Activated T-helper 1 cell treated with anti-CD3 and anti-CD28 coated beads, Interleukin-12 subunit alpha, Interleukin-12 subunit beta, Interleukin-2, Interleukin-4 antibody, amounts not matched to agents 30 ng/mL and 10 ng/mL and 1 ng/mL, durations not matched to agents 14 hours and 24 hours and 36 hours (primary cell): ENCODE measurements around the gene ERC2. TPM values are rescaled to one million over a fixed set of nuclear protein-coding genes. Genes with fewer than 3 reads are reported as not detected.

Experiments used
- DNase-seq: peaks from one replicate; pipeline ENCODE4 v3.0.0; 2021; ENCODE audit warnings: low spot score
- H3K27ac Mint-ChIP-seq: one replicate; pipeline ENCODE4 v1.8.0; 2021; ENCODE audit warnings: mild to moderate bottlenecking, mixed read lengths
- H3K27me3 Mint-ChIP-seq: one replicate; pipeline ENCODE4 v1.8.0; 2022; ENCODE audit warnings: mild to moderate bottlenecking, moderate library complexity, mixed read lengths; ENCODE audit not compliant: insufficient read depth
- H3K36me3 Mint-ChIP-seq: one replicate; pipeline ENCODE4 v1.8.0; 2021; ENCODE audit warnings: low read depth, mixed read lengths
- H3K4me1 Mint-ChIP-seq: one replicate; pipeline ENCODE4 v1.8.0; 2021; ENCODE audit warnings: low read depth, mixed read lengths
- H3K4me3 Mint-ChIP-seq: one replicate; pipeline ENCODE4 v1.8.0; 2021; ENCODE audit warnings: mild to moderate bottlenecking, moderate library complexity, mixed read lengths
- H3K9me3 Mint-ChIP-seq: one replicate; pipeline ENCODE4 v1.8.0; 2021; ENCODE audit warnings: mixed read lengths
- intact Hi-C: fragments of 100-400 bp; cut with micrococcal nuclease; formaldehyde crosslinking; loops from one replicate; pipeline ENCODE4 v1.15.1; 2024
- total RNA-seq: library from RNA; stranded (reverse); gene quantifications from 2 replicates; pipeline ENCODE4 v1.2.3, GENCODE V29; 2022

ERC2 gene
- total RNA-seq, 1 donor from 2014 or later, result not detected

GRCh38 chr3:55801068-55801467, 667.2 kb downstream of the ERC2 start:
- intact Hi-C loops, result loop anchor here (10.0 kb wide), 1 partner anchor 1366 kb away; no protein-coding TSS in a partner anchor
- Mint-ChIP-seq H3K36me3 (no peaks in the 10 kb centered on the region), H3K9me3 (no peaks in the 10 kb centered on the region), H3K4me3 (no peak overlapping the region), H3K27me3 (peaks cover 2% of the 10 kb centered on the region), H3K4me1 (no peaks in the 10 kb centered on the region), H3K27ac (no peak overlapping the region)
- DNase-seq, result no peak

GRCh38 chr3:55797775-55798174, 670.5 kb downstream of the ERC2 start:
- Mint-ChIP-seq H3K36me3 (no peaks in the 10 kb centered on the region), H3K4me1 (no peaks in the 10 kb centered on the region), H3K9me3 (no peaks in the 10 kb centered on the region), H3K4me3 (no peak overlapping the region), H3K27me3 (peaks cover 2% of the 10 kb centered on the region), H3K27ac (no peak overlapping the region)
- DNase-seq, result no peak
- intact Hi-C loops, result no loop called here

GRCh38 chr3:55797084-55797483, 671.2 kb downstream of the ERC2 start:
- Mint-ChIP-seq H3K27ac (no peak overlapping the region), H3K27me3 (peaks cover 2% of the 10 kb centered on the region), H3K36me3 (no peaks in the 10 kb centered on the region), H3K9me3 (no peaks in the 10 kb centered on the region), H3K4me3 (no peak overlapping the region), H3K4me1 (no peaks in the 10 kb centered on the region)
- no peak for DNase-seq
- intact Hi-C loops, result no loop called here

GRCh38 chr3:55796533-55796932, 671.7 kb downstream of the ERC2 start:
- no peaks in the 10 kb centered on the region for H3K36me3 Mint-ChIP-seq
- no peaks in the 10 kb centered on the region for H3K9me3 Mint-ChIP-seq
- H3K4me3 Mint-ChIP-seq, result no peak overlapping the region
- H3K4me1 Mint-ChIP-seq, result no peaks in the 10 kb centered on the region
- no peak for DNase-seq
- no peak overlapping the region for H3K27ac Mint-ChIP-seq
- intact Hi-C loops, result no loop called here
- peaks cover 2% of the 10 kb centered on the region for H3K27me3 Mint-ChIP-seq

GRCh38 chr3:55795746-55796145, 672.5 kb downstream of the ERC2 start:
- Mint-ChIP-seq H3K27ac (no peak overlapping the region), H3K4me3 (no peak overlapping the region), H3K4me1 (no peaks in the 10 kb centered on the region), H3K27me3 (peaks cover 2% of the 10 kb centered on the region), H3K36me3 (no peaks in the 10 kb centered on the region), H3K9me3 (no peaks in the 10 kb centered on the region)
- intact Hi-C loops, result no loop called here
- no peak for DNase-seq

GRCh38 chr3:55795296-55795695, 673.0 kb downstream of the ERC2 start:
- Mint-ChIP-seq H3K27me3 (peaks cover 2% of the 10 kb centered on the region), H3K4me3 (no peak overlapping the region), H3K9me3 (no peaks in the 10 kb centered on the region), H3K27ac (no peak overlapping the region), H3K4me1 (no peaks in the 10 kb centered on the region), H3K36me3 (no peaks in the 10 kb centered on the region)
- no peak for DNase-seq
- intact Hi-C loops, result no loop called here

GRCh38 chr3:55792742-55793141, 675.5 kb downstream of the ERC2 start:
- H3K4me1 Mint-ChIP-seq, result no peaks in the 10 kb centered on the region
- DNase-seq, result no peak
- H3K36me3 Mint-ChIP-seq, result no peaks in the 10 kb centered on the region
- H3K27ac Mint-ChIP-seq, result no peak overlapping the region
- H3K4me3 Mint-ChIP-seq, result no peak overlapping the region
- no peaks in the 10 kb centered on the region for H3K27me3 Mint-ChIP-seq
- no peaks in the 10 kb centered on the region for H3K9me3 Mint-ChIP-seq
- intact Hi-C loops, result no loop called here

- Mint-ChIP-seq H3K4me1 (no peaks in the 10 kb centered on the region), H3K4me3 (no peak overlapping the region), H3K36me3 (no peaks in the 10 kb centered on the region), H3K27me3 (no peaks in the 10 kb centered on the region), H3K27ac (no peak overlapping the region), H3K9me3 (no peaks in the 10 kb centered on the region)
- no peak for DNase-seq
- intact Hi-C loops, result no loop called here
Observed at GRCh38 chr3:55792009-55792408, 676.3 kb downstream of the ERC2 start.

- H3K4me1 Mint-ChIP-seq, result no peaks in the 10 kb centered on the region
- no peaks in the 10 kb centered on the region for H3K27me3 Mint-ChIP-seq
- no peaks in the 10 kb centered on the region for H3K9me3 Mint-ChIP-seq
- intact Hi-C loops, result no loop called here
- DNase-seq, result no peak
- no peaks in the 10 kb centered on the region for H3K36me3 Mint-ChIP-seq
- H3K27ac Mint-ChIP-seq, result no peak overlapping the region
- H3K4me3 Mint-ChIP-seq, result no peak overlapping the region
Observed at GRCh38 chr3:55790596-55791350, 677.5 kb downstream of the ERC2 start.

- Mint-ChIP-seq H3K36me3 (no peaks in the 10 kb centered on the region), H3K27ac (no peak overlapping the region), H3K27me3 (no peaks in the 10 kb centered on the region), H3K4me3 (no peak overlapping the region), H3K9me3 (no peaks in the 10 kb centered on the region), H3K4me1 (no peaks in the 10 kb centered on the region)
- intact Hi-C loops, result no loop called here
- no peak for DNase-seq
Observed at GRCh38 chr3:55789516-55789915, 678.8 kb downstream of the ERC2 start.

GRCh38 chr3:55782807-55783206, 685.5 kb downstream of the ERC2 start:
- Mint-ChIP-seq H3K27ac (no peak overlapping the region), H3K9me3 (no peaks in the 10 kb centered on the region), H3K4me3 (no peak overlapping the region), H3K27me3 (no peaks in the 10 kb centered on the region), H3K36me3 (no peaks in the 10 kb centered on the region), H3K4me1 (no peaks in the 10 kb centered on the region)
- intact Hi-C loops, result no loop called here
- DNase-seq, result no peak

GRCh38 chr3:55782351-55782750, 685.9 kb downstream of the ERC2 start:
- no peak overlapping the region for H3K4me3 Mint-ChIP-seq
- H3K9me3 Mint-ChIP-seq, result no peaks in the 10 kb centered on the region
- H3K27ac Mint-ChIP-seq, result no peak overlapping the region
- no peak for DNase-seq
- H3K4me1 Mint-ChIP-seq, result no peaks in the 10 kb centered on the region
- intact Hi-C loops, result no loop called here
- no peaks in the 10 kb centered on the region for H3K36me3 Mint-ChIP-seq
- H3K27me3 Mint-ChIP-seq, result no peaks in the 10 kb centered on the region

GRCh38 chr3:55780913-55781312, 687.4 kb downstream of the ERC2 start:
- Mint-ChIP-seq H3K36me3 (no peaks in the 10 kb centered on the region), H3K27me3 (no peaks in the 10 kb centered on the region), H3K27ac (no peak overlapping the region), H3K9me3 (no peaks in the 10 kb centered on the region), H3K4me3 (no peak overlapping the region), H3K4me1 (no peaks in the 10 kb centered on the region)
- no peak for DNase-seq
- intact Hi-C loops, result no loop called here

GRCh38 chr3:55779543-55779942, 688.7 kb downstream of the ERC2 start:
- no peak overlapping the region for H3K27ac Mint-ChIP-seq
- H3K27me3 Mint-ChIP-seq, result no peaks in the 10 kb centered on the region
- H3K9me3 Mint-ChIP-seq, result no peaks in the 10 kb centered on the region
- intact Hi-C loops, result no loop called here
- DNase-seq, result no peak
- no peaks in the 10 kb centered on the region for H3K4me1 Mint-ChIP-seq
- no peak overlapping the region for H3K4me3 Mint-ChIP-seq
- no peaks in the 10 kb centered on the region for H3K36me3 Mint-ChIP-seq
